HG03460 (cell line): ENCODE measurements around the gene PRX.
"Not testable (repeated sequence)": the region's sequence is repeated elsewhere in the genome, so short reads cannot be mapped to it uniquely, and the experiment has no call there.

Source experiments
- ATAC-seq: cut with Tn5 transposase; IDR thresholded peaks from one replicate; pipeline ENCODE4 v1.9.1; 2021; ENCODE audit not compliant: unreplicated experiment

Gene PRX

DNA sequence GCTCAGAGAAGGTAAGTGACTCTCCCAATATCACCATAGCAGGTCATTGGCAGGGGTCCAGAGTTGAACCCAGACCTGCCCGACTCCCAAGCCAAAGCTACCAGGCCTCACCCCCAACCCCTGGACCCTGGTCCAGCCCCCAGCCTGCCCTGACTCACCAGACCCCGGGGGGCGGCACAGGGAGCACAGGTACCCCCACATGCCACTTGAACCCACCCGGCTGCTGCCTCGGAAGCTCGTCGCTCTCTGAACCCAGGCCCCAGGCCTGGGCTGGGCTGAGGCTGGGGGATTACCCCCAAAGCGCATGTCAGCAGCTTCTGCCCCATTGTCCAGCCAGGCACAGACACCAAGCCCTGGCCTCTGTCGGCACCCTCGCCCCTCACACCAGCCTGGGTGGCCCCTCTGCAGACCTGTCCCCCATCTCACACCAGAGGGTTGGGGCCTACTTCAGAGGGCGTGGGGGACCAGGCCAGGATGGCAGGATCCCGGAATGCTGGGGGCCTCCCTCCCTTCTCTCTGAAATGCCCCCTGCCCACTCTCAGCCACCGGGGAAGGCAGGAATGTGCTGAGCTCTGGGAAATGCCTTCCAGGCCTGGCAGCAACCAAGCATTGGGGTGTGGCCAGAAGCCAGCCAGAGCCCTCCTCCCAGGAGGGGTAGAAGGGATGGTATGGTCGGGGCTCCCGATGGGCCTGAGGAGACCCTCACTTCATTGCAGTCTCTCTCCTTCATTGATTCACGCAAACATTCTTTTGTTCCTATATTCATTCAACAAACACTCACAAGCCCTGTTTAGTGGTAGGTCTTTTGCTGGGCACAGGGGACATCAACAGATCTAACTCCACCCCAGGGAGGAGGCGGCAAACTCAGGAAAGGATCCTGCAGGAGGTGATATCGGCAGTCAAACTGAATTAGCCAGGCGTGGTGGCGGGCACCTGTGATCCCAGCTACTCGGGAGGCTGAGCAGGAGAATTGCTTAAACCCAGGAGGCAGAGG, 1.7 kb upstream of the PRX start:
- ATAC-seq, result no peak

DNA sequence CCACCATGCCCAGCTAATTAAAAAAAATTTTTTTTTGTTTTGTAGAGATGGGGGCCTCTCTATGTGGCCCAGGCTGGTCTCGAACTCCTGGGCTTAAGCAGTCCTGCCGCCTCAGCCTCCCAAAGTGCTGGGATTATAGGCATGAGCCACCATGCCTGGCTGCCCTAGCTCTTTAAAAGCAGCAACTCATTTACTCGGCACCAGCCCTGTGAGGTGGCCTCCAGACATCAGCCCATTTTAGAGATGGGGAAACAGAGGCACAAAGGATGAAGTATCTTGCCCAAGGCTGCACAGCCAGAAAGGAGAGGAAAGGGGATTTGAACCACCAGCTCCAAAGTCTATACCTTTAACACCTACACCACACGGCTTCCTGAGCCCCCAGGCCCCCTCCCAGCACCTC, 312 bp downstream of the PRX start:
- no peak for ATAC-seq

DNA sequence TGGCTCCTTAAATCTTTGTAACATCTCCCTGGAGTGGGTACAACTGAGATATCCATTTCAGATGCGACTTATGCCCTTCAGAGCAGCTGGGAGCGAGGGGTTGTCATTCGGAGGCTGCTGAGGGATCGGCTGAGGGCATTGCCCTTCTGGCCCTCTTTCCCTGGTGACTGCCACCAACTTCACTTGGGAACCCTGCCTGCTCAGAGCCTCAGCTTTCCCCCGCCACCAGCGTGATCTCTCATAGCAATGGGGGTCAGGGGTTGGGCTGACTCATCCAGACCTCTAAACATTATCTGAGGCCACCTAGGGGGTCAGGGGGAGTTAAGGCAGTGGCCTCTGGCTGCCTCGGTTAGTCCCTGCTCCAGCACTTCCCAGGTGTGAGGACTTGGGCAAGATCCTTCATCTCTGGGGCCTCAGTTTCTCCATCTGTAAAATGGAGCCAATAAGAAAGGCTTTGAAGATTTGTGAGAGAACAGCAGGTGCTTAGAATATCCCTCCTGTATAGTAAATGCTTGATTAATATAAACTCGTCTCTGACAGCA, 1.1 kb downstream of the PRX start:
- ATAC-seq, result no peak

DNA sequence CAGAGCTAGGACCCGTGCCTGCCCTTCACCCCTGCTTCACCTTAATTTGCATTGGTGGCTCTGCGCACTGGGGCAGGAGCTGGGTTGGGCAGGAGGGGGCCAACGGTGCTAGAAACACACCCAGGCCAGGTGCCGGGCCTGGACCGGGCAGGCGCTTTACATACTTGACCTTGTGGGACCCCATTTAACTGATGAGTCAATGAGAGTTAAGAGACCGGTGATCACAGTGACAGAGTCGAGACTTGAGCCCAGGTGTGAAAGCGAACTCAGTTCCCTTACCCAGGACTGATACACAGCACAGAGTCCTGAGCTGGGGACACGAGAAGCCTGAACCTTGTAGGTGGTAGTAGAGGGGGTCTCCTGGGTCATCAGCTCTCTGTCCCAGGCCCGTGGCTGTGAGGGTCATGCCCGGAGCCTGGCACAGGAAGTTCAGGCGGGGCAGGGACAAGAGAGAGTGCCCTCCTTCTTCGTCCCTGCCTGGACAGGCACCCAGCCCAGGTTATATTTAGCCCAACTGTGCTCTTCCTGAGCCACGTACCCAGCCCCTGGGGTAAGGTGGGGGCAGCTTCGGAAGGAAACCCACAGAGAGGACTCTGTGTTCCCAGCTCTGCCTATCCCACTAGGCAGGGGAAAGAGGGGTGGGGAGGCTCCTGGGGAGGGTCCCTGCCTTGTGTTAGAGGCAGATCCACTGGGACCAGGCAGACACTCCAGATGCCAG, 1.9 kb downstream of the PRX start:
- ATAC-seq, result no peak

DNA sequence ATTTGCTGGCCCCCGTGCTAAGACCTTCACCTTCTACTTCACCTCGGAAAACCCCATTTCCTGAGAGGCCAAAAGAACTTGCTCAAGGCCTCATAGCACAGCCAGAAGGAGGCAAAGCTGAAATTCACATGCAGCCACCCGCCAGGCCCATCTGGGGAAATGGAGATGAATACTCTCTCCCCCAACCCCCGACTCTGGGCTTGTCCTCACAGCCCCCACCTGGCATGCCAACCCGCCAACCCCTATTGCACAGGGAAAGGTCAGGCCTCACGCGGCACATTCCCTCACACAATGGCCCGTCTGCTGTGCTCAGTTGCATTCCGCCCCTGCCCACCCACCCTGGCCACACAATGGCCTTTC, 3.2 kb downstream of the PRX start:
- ATAC-seq, result no peak

DNA sequence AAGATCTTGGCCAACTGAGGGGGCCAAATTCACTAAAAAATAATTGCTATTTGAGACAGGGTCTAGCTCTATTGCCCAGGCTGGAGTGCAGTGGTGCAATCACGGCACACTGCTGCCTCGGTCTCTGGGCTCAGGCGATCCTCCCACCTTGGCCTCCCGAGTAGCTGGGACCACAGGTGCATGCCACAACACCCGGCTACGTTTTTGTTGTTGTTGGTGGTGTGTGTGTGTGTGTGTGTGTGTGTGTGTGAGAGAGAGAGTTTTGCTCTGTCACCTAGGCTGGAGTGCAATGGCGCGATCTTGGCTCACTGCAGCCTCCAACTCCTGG, 4.6 kb downstream of the PRX start:
- not testable (repeated sequence) for ATAC-seq

DNA sequence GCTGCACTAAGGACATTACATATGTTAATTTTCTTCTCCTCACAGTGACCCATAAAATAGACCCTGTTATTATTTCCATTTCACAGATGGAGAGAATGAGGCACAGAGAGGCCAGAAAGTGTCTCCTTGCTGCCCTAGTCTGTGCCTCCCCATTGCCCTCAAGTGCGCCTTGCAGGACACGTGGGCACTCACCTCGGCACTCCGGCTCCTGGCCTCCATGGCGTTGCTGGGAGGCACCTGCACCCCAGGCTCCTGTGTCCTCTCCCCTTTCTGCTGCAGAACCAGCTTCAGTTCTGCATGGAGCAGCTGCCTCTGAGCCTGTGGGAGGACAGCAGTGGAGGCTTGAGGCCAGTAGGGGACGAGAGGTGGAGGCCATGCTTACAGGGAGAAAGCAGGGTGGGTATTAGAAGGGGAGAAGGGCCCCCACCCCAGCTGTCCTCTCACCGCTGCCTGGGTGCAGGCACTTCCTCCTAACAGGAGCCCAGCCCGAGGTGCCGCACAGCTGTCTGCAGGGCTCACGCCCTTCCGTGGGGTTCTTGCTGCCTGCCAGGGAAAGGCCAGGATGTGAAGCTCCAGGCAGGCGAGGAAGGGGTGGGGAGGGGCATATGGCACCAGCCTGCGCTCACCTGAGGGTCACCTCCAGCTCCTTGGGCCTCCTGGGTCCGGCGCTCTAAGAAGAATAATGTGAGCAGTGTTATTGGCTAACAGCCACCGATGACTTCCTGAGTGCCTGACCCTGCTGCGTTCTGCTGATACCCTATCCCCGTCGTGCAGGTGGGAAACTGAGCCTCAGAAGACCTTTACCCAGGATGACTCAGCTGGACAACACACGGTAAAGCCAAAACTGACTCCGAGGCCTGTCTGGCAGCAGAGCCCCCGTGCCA, 5.2 kb downstream of the PRX start:
- no peak for ATAC-seq

DNA sequence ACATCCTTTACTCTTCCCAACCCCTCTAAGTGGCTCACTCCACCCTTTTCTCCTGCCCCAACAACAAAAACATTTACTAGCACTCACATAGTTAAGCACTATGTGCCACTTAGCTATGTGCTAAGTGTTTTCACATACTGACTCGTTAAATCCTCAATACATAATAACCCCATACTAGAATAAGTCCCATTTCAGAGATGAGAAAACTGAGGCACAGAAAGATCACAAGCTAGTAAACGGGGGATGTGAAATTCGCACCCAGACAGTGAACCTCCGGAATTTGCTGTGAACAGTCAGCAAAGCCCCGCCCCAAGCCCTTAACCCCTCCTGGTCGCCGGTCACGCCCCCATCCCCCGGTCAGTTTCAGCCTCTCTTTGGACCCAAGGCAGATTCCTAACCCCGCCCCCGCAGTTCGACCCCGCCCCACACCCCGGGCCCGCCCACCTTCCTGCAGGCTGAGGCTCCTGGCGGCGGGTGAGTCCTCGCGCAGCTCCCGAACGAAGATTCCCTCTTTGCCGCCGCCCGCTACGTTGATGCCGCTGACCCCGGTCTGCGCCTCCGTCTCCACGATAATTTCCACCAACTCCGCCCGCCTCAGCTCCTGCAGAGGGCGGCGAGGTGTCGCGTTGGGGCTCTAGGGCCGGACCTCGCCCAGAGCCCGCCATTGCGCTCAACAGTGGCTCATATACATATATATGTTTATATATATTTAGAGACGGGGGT, 9.8 kb downstream of the PRX start:
- ATAC-seq, result peak; percentile 77

DNA sequence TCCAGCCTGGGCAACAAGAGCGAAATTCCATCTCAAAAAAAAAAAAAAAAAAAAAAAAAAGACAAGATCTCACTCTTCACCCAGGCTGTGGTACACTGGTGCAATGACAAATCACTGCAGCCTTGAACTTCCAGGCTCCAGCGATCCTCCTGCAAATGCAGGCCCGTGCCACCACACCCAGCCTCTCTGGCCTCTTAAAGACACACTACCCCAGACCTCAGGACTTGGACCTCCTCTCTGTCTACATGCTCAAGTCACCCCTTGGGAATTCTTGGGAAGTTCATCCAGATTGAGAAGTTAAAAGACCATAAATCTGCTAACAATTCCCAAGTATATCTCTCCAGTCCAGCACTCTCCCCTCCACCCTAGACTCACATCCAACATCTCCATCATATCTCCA, 12.6 kb downstream of the PRX start:
- no peak for ATAC-seq

DNA sequence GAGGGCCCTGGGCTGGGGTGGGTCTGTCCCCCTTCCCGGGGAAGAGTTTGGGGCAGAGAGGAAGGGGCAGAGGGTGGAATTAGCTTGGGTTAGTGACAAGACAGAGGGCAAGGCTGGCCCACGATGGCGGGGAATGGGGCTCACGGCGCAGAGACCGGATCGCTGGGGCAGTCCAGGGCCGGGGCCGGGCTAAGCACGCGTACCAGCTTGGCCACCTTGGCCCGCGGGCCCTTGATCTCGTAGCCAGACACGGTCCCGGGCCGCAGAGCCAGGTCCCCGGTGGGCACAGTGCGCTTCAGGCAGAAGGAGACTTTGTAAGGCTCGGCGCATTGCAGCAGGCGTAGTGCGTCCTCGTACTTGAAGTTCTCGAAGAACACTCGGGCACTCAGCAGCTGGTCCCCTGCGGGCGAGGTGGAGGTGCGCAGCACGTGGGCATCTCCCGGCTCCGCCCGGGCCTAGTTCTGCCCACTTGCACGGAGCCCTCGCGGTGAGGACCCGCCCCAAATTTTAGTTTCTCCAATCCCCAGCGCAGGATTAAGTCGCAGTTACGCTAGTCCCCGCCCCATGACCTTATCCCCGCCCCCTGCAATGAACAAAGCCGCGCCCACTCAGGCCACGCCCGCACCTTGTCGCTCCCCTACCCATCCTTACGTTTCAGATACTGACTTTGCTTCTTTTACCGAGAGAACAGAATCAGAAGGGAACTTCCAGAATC, 14.6 kb downstream of the PRX start:
- ATAC-seq, result no peak

DNA sequence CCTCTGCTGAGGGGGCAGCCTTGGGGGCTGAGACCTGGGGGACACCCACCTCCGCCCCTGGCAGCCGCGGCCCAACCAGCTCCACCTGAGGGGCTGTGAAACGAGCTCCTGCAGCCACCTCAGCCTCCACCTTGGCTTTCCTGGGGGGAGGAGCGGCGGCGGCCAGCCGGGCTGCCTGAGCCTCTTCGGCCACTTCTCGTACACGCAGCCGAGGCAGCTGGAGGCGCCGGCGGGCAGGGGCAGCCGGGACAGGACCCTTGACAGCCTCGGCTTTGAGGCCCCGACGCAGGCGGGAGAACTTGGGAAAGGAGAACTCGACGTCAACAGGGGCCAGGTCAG, 15.6 kb downstream of the PRX start:
- no peak for ATAC-seq

DNA sequence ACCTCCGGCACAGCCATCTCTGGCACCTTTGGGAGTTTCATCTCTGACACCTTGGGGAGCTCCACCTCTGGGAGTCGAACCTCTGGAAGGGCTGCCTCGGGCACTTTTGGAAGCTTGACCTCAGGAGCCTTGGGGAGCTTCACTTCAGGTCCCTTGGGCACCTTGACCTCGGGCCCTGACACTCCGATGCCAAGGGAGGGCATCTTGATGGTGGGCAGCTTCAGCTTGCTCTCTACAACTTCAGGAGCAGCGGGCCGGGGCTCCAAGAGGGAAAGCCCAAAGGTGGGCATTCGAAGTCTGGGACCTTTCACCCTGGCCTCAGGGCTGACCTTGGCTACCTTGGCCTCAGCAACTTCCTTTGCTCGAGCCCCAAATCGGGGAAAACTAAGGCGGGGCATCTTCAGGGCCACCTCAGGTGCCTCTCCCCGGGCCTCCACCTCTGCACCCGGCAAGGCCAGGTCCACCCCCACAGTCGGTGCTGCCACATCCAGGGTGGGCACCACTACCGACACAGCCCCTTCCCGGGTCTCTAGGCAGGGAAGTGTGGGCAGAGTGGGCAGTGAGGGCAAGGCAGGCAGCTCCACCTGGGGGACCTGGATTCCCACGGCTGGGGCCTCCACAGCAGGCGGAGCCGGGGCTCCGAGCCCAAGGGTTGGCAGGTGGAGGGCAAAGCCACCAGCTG, 16.2 kb downstream of the PRX start:
- no peak for ATAC-seq

DNA sequence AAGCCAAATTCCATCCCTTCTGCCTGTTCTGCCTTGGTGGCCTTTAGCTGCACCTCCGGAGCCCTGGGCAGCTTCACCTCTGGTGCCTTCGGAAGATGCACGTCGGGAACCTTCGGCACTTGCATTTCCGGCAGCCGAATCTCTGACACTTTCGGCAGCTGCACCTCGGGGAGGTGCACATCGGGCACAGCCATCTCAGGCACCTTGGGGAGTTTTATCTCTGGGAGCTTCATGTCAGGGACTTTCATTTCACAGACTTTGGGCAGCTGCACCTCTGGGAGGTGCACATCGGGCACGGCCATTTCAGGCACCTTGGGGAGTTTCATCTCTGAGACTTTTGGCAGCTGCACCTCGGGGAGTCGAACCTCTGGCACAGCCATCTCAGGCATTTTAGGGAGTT, 17.2 kb downstream of the PRX start:
- ATAC-seq, result no peak

DNA sequence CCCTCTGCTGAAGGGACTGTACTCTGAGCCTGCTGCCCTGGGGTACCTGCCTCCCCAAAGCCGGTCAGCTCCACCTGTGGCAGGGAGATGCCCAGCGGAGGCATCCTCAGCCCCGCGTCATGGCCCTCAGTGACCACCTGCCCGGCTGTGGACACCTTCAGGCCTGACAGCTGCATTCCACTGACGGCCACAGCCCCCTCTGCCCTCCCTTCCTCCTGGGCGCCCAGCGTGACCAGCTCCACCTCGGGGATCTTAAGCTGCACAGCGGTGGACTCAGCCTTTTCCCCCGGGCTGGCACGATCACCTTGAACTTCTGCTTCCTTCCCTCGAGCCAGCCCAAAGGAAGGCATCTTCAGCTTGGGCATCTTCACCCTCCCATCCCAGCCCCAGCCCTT, 18.4 kb downstream of the PRX start:
- ATAC-seq, result no peak

DNA sequence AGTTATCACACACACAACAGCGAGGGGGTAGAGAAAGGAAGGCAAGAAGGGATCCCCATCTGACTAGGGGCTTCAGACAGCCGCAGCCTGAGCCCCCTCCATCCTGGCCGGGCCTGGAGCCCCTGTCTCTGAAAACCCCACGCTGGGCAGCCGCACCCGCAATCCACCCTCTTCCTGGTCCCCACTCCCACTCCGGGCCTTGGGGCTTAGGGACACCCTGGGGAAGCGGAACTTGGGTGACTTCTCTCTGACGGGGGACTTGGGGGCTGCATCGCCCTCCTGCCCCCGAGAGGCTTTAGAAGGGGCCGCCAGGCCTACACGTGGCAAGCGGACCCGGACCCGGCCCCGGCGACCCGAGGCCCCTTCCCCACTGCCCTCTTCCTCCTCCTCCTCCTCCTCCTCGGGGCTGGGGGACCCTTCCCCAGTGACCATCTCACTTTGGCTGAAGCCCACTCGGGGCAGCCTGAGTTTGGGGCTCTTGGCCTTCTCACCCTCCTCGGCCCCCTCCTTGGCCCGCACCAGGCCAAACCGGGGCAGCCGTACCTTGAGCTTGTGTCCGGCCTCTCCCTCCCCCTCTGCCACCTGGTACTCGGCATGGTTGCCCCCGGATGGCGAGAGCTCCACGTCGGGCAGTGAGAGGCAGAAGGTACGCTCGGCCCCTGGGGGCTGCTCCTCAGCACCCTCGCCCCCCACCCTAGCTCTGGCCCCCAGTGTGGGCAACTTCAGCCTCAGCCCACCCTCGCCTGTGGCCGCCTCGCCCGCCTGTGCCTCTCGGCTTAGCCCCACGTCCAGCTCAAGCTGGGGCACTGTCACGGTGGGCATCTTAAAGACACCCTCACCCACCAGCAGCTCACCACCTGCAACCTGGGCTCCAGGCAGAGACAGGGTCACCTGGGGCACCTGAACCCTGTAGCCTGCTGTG, 19.0 kb downstream of the PRX start:
- ATAC-seq, result no peak

DNA sequence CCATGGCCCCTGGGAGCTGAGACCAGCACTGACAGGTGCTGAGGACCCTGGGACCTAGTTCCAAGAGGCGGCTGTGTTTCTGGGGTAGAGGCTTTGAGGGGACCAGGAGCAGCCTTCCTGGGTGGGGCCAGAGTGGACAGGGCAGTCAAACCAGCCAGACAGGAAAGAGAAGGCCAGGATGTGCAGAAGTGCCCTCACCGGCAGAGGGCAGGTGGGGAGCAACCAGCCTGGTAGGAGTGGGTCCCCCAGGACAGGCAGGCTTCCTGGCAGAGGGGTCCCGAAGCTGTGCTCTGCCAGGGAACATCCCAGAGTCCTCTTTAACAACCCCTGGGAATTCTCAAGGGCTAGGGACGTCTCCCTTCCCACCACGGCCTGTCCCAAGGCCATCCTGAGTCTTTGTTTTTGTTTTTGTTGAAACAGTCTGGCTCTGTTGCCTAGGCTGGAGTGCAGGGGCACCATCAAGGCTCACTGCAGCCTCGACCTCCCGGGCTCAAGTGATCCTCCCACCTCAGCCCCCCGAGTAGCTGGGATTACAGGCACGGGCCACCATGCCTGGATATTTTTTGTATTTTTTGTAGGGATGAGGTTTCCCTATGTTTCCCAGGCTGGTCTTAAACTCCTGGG, 20.2 kb downstream of the PRX start:
- ATAC-seq, result no peak

DNA sequence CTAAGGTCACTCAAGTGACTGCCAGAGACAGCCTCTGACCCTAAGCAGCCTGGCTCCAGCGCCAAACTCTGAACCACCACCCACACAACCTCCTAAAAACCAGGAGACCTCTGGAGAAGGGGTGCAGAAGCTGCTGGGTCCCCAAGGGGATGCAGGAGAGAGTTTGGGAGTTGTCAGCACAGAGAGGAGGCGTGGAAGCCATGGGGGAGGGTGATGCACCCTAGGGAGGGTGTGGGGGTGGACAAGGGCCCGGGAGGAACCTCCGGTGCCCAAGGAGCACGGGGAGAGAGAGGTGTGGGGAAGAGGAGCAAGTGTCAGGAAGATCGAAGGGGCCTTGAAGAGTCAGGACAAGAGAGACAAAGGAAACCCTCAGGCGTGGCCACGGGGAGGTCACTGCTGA, 21.1 kb downstream of the PRX start:
- no peak for ATAC-seq
